Endodermal cell (in vitro differentiated cells): Measurements from ENCODE around the gene ARTN. TPM values are rescaled to one million over a fixed set of nuclear protein-coding genes. Genes with fewer than 3 reads are reported as not detected.

Source experiments
- DNase-seq: peaks from one replicate; pipeline ENCODE4 v3.0.0-alpha.2; 2017
- H3K27ac ChIP-seq: 2 replicates; pipeline ENCODE4 v1.5.1; 2013; ENCODE audit warnings: mild to moderate bottlenecking, low read depth, low read length, moderate library complexity
- H3K27me3 ChIP-seq: 2 replicates; pipeline ENCODE4 v1.6.1; 2013; ENCODE audit warnings: mild to moderate bottlenecking, low read length, moderate library complexity; ENCODE audit not compliant: insufficient read depth, control insufficient read depth, poor library complexity, severe bottlenecking
- H3K36me3 ChIP-seq: 2 replicates; pipeline ENCODE4 v1.7.0; 2013; ENCODE audit warnings: mild to moderate bottlenecking, low read length, moderate library complexity; ENCODE audit not compliant: control insufficient read depth, insufficient read depth
- H3K4me1 ChIP-seq: one replicate; pipeline ENCODE4 v1.7.0; 2013; ENCODE audit warnings: low read length; ENCODE audit not compliant: control insufficient read depth, insufficient read depth
- H3K4me3 ChIP-seq: 2 replicates; pipeline ENCODE4 v1.5.1; 2013; ENCODE audit warnings: mild to moderate bottlenecking, low read length, moderate library complexity
- H3K9ac ChIP-seq: 2 replicates; pipeline ENCODE4 v1.6.1; 2013; ENCODE audit warnings: mild to moderate bottlenecking, low read length, moderate library complexity; ENCODE audit not compliant: poor library complexity, severe bottlenecking; ENCODE audit errors: extremely low read depth
- H3K9me3 ChIP-seq: 2 replicates; pipeline ENCODE4 v1.6.1; 2013; ENCODE audit warnings: mild to moderate bottlenecking, low read length, moderate library complexity; ENCODE audit not compliant: control insufficient read depth
- H3K27ac Mint-ChIP-seq: 2 replicates; pipeline ENCODE4 v1.8.0; 2020; ENCODE audit warnings: mixed read lengths
- H3K27me3 Mint-ChIP-seq: 2 replicates; pipeline ENCODE4 v1.8.0; 2021; ENCODE audit warnings: mild to moderate bottlenecking, mixed read lengths; ENCODE audit not compliant: insufficient read depth
- H3K36me3 Mint-ChIP-seq: 2 replicates; pipeline ENCODE4 v1.8.0; 2020; ENCODE audit warnings: low read depth, mixed read lengths
- H3K4me1 Mint-ChIP-seq: 2 replicates; pipeline ENCODE4 v1.8.0; 2020; ENCODE audit warnings: mixed read lengths
- H3K4me3 Mint-ChIP-seq: 2 replicates; pipeline ENCODE4 v1.8.0; 2020; ENCODE audit warnings: mild to moderate bottlenecking, moderate library complexity, mixed read lengths
- H3K9me3 Mint-ChIP-seq: 2 replicates; pipeline ENCODE4 v1.8.0; 2020; ENCODE audit warnings: mild to moderate bottlenecking, mixed read lengths
- WGBS, 2 experiments: methylation state at CpG; one replicate each; pipeline versions ENCODE4 v1.1.5 to v1.1.7; 2013; ENCODE audit warnings: missing lambda C conversion rate in 2 of 2, mixed read lengths in 1 of 2; ENCODE audit not compliant: insufficient coverage in 1 of 2, insufficient read length in 1 of 2; 5-methylcytosine and 5-hydroxymethylcytosine counted together
- total RNA-seq, 2 donors: library from RNA; stranded (reverse); fragmentation: NEBNext Ultra II Directional in 1 of 2; extraction: Animal tissue kit (Norgen Biotek cat#: 25700) in 1 of 2; gene quantifications; 2 replicates in 1 of 2; 3 replicates in 1 of 2; pipeline ENCODE4 v1.2.1, GENCODE V29; 2021
- TF ChIP-seq, protein P1 (sequence below): fragments of 200-600 bp; sonication (generic); conservative IDR thresholded peaks from 2 replicates; pipeline ENCODE4 v1.5.0; 2021; ENCODE audit warnings: antibody characterized with exemption, mild to moderate bottlenecking

The ARTN gene
- total RNA-seq, 2 donors from 2014 or later: 3.3 to 4.4 TPM

- Histone ChIP-seq H3K4me1 (no peaks in the 10 kb centered on the region), H3K9ac (peak within 1 kb of the TSS; percentile 39), H3K4me3 (peak within 1 kb of the TSS; percentile 93), H3K27me3 (no peaks in the 10 kb centered on the region), H3K9me3 (no peaks in the 10 kb centered on the region), H3K27ac (no peak within 1 kb of the TSS), H3K36me3 (peaks cover 19% of the 10 kb centered on the region)
- Mint-ChIP-seq H3K36me3 (peaks cover 17% of the 10 kb centered on the region), H3K4me3 (peak within 1 kb of the TSS; percentile 94), H3K27me3 (no peaks in the 10 kb centered on the region), H3K9me3 (no peaks in the 10 kb centered on the region), H3K27ac (peak within 1 kb of the TSS; percentile 82), H3K4me1 (peaks cover 9% of the 10 kb centered on the region)
- WGBS, 2 experiments: 0% methylated on average over 6 to 46 of the region's 47 CpGs
- TF ChIP-seq, protein P1, sequence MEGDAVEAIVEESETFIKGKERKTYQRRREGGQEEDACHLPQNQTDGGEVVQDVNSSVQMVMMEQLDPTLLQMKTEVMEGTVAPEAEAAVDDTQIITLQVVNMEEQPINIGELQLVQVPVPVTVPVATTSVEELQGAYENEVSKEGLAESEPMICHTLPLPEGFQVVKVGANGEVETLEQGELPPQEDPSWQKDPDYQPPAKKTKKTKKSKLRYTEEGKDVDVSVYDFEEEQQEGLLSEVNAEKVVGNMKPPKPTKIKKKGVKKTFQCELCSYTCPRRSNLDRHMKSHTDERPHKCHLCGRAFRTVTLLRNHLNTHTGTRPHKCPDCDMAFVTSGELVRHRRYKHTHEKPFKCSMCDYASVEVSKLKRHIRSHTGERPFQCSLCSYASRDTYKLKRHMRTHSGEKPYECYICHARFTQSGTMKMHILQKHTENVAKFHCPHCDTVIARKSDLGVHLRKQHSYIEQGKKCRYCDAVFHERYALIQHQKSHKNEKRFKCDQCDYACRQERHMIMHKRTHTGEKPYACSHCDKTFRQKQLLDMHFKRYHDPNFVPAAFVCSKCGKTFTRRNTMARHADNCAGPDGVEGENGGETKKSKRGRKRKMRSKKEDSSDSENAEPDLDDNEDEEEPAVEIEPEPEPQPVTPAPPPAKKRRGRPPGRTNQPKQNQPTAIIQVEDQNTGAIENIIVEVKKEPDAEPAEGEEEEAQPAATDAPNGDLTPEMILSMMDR: peak; percentile 31
- peak; percentile 99 for DNase-seq
Observed at GRCh38 chr1:43969746-43970466, 36.3 kb downstream of the ARTN start, which contains the start of gene DPH2. Gene DPH2 (plus strand): TSS chr1:43970010. CDS start chr1:43970176, 166 bp downstream.

DNA sequence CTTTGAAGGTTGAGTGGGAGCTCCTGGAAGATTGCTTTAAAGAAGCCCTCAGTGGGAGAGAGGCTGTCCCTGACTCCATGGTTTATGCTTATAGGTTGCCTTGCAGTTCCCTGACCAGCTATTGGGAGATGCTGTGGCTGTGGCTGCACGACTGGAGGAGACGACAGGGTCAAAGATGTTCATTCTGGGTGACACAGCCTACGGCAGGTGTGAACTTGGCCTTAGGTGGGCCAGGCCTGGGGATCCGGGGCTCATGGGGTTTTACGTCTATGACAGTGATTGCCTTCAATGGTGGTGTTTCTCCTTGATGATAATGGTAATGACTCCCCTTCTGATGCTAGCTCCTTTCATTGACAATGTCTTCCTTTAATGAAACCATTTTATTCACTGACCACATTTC, 36.9 kb downstream of the ARTN start:
- Mint-ChIP-seq H3K9me3 (no peaks in the 10 kb centered on the region), H3K36me3 (peaks cover 17% of the 10 kb centered on the region), H3K4me3 (peak overlapping the region; percentile 94), H3K27me3 (no peaks in the 10 kb centered on the region), H3K4me1 (peaks cover 10% of the 10 kb centered on the region), H3K27ac (peak overlapping the region; percentile 82)
- peak overlapping the region; percentile 39 for H3K9ac ChIP-seq
- H3K27ac ChIP-seq: no peak overlapping the region
- H3K4me1 ChIP-seq: no peaks in the 10 kb centered on the region
- H3K4me3 ChIP-seq: peak overlapping the region; percentile 93
- DNase-seq: no peak
- H3K36me3 ChIP-seq: peaks cover 19% of the 10 kb centered on the region
- no peaks in the 10 kb centered on the region for H3K27me3 ChIP-seq
- WGBS, 2 experiments: 55 to 66% methylated on average over 5 of the region's 5 CpGs
- H3K9me3 ChIP-seq: no peaks in the 10 kb centered on the region
- TF ChIP-seq, protein P1: no peak

DNA sequence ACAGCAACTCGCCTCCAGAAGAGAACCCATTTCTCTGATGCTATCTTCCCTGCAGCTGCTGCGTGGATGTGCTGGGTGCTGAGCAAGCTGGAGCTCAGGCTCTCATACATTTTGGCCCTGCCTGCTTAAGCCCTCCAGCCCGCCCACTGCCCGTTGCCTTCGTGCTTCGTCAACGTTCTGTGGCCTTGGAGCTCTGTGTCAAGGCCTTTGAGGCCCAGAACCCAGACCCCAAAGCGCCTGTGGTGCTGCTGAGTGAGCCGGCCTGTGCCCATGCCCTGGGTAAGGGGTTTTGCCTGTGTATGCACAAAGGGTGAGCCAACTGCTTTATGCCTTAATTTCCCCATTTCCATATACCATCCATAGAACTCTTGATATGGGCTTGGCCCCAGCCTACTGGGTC, 37.3 kb downstream of the ARTN start:
- Histone ChIP-seq H3K9me3 (no peaks in the 10 kb centered on the region), H3K4me1 (peaks cover 3% of the 10 kb centered on the region), H3K27me3 (no peaks in the 10 kb centered on the region), H3K36me3 (peaks cover 19% of the 10 kb centered on the region), H3K4me3 (peak overlapping the region; percentile 93), H3K9ac (no peak overlapping the region), H3K27ac (no peak overlapping the region)
- no peaks in the 10 kb centered on the region for H3K27me3 Mint-ChIP-seq
- DNase-seq: no peak
- H3K4me1 Mint-ChIP-seq: peaks cover 14% of the 10 kb centered on the region
- peak overlapping the region; percentile 94 for H3K4me3 Mint-ChIP-seq
- TF ChIP-seq, protein P1: no peak
- H3K27ac Mint-ChIP-seq: no peak overlapping the region
- WGBS, 2 experiments: 90 to 94% methylated on average over 6 to 9 of the region's 9 CpGs
- H3K36me3 Mint-ChIP-seq: peaks cover 17% of the 10 kb centered on the region
- H3K9me3 Mint-ChIP-seq: no peaks in the 10 kb centered on the region
